CD4-positive, alpha-beta T cell treated with Interleukin-6 at 100 ng/mL for 8 hours (primary cell): ENCODE results near the gene KNDC1.
"Not testable (repeated sequence)": the region's sequence is repeated elsewhere in the genome, so short reads cannot be mapped to it uniquely, and the experiment has no call there.

ENCODE experiments used
- DNase-seq: peaks from one replicate; pipeline ENCODE4 v3.0.0-alpha.2; 2020; ENCODE audit warnings: mixed read lengths, low spot score

The KNDC1 gene

DNA sequence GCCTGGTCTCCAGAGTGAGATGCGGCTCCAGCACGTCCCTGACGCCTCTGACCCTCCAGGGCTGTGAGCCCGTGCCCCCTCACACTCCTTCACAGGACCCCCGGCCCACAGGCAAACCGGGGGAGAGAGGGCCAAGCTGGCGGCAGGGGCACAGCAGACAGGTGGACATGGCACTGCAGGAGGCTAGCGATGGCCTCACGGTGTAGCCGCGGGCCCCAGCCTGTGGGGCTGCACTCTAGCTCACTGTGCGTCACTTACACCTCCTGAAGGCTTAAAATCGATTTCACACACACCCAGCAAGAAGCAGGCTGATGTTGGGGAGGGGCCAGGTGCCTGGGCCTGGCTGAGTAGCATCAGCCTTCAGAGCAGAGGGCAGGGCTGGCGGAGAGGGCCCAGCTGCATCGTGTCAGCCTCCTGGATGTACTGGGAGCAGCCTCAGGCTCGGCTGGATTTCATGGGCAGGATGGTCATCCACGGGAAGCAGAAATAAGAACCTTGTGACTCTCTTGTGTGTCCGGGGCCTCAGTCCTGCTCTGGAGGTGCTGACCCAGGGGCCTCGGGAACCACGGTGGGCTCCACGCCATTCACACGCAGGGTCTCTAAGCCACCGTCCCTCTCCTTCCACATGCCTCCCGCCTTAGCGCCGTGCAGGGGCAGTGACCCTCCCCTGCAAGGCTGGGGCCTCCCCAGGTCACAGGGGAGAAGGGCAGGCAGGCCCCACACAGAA, 19.4 kb upstream of the KNDC1 start:
- no peak for DNase-seq

DNA sequence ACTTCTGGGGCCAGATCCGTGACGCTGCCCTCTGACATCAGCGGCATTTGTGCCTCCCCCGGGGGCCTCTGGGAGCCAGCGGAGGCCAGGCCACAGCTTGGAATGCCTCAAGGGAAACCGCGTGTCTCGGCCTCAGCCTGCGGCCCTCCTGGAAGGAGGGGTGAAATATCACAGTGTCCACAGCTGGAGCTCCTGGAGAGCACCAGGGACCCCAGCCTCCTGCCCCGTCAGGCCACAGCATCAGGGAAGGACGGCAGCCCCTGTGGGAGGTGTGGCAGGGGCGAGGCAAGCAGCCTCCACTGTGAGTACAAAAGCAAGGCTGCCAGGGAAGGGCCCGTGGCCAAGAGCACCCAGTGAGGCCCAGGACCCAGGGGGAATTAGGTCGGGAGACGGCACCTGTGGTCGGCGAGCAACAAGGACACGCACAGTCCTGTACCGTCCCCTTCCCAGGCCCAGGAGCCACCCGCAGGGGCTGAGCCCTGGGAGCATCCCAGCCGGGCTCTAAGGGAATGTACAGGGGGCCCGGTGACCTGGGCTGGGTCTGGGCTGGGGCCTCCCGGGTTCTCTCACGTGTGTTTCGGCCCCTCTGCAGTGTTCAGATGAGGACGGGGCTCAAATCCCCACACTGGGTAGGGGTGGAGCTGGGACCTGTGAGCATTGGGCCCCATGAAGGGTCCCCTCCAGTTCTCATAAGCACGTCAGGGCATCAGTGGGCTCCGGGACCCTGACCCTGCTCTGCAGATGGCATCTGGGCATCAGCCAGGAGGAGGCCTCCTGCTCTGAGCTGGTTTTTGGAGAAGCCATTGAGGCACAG, 18.7 kb upstream of the KNDC1 start:
- DNase-seq = no peak

DNA sequence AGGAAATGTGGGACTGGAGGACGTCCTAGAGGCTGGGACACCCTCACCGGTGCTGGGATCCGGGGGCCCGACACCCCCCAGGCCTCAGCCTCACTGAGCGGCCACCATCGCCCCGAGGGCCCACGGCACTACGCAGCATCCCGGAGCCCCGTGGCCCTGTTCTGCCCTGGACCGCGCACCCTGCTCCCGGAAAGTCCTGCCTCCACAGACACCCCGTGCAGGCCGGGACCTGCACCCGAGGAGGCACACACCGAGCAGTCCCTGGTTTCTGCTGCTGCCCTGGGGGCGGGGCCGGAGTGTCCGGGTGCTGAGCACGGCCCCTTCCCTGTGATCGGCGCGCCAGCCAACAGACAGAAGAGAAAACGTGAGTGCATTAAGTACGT, 18.1 kb upstream of the KNDC1 start:
- no peak for DNase-seq

DNA sequence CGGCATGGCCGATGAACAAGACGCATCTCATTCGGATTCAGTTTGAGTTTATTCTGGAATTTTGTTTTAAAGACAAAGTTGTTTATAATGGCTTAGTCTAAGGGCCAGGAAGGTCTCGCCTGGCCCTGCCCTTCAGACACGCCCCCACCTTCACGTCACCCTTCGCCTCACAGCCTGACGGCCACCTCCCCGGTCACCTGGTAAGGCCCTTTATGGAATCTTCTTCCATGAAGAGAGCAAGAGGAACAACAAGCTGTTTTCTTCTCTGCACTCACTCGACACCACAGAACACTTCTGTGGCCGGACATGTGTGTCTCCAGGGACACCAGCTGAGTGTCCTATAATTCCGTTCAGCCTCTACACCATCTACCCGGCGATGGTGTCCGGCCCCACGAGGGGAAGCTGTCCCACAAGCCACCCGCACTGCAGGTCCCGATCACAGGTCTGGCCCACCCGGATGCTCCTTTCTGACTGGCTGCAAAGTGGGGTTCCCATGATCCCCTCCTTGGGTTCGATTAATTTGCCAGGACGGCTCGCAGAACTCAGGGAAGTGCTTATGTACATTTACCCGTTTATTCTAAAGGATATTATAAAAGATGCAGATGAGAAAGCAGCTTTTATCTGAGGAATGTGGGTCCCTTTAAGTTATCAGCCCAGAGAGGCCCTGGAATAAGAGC, 17.4 kb upstream of the KNDC1 start:
- no peak for DNase-seq

DNA sequence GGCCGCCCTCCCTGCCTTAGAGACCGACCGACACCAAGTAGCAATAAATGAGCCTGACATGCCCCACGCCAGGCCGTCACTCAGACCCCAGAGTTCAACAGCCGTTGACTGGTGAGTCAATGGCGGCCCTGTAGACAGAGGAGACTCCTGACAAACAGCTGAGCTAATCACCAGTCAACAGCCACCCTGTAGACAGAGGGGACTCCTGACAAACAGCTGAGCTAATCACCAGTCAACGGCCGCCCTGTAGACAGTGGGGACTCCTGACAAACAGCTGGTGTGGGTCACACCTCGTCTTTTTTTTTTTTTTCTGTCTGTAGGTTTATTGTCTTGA, 16.9 kb upstream of the KNDC1 start:
- DNase-seq = no peak

DNA sequence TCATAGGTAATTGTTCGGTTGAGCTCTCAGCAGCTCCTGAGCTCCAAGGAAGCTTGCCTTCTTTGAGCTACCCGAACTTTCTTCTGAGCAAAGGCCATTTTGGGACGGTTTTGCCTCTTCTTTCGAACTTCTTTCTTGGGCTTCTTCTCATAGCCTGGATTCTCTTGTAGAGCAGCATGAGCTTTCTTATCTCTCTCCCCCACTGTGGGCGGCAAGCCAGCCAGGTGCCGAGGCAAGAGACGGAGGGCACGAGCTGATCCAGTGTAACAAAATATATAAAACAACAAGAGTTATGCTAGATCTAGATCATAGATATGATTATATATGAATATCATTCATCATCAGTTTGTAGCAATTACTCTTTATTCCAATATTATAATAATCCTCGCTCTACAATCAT, 16.5 kb upstream of the KNDC1 start:
- no peak for DNase-seq

DNA sequence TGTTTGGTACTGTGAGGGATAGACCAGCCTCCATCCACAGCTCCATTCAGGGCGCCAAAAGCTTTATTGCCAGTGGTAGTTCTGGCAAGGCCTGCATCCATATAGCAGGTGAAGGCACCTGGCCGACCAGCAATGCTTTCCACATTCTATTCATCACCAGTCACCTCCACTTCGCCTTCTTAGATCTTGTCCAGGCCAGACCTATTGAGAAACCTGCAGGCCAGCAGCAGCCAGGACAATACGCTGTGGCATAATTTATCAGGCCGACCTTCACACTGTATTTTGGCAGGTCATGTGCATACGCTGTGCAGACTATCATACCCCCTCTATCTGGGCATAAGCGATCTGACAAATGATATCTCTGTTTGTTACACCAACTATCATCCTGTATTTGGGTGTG, 15.2 kb upstream of the KNDC1 start:
- DNase-seq = no peak

DNA sequence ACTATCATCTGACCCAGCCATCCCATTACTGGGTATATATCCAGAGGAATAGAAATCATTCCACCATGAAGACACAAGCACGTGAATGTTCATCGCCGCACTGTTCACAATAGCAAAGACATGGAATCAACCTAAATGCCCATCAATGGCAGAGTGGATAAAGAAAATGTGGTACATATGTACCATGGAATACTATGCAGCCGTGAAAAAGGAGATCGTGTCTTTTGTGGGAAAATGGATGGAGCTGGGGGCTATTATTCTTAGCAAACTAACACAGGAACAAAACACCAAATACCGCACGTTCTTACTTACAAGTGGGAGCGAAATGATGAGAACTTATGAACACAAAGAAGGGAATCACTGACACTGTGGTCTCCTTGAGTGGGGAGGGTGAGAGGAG, 9.8 kb upstream of the KNDC1 start:
- DNase-seq = no peak

DNA sequence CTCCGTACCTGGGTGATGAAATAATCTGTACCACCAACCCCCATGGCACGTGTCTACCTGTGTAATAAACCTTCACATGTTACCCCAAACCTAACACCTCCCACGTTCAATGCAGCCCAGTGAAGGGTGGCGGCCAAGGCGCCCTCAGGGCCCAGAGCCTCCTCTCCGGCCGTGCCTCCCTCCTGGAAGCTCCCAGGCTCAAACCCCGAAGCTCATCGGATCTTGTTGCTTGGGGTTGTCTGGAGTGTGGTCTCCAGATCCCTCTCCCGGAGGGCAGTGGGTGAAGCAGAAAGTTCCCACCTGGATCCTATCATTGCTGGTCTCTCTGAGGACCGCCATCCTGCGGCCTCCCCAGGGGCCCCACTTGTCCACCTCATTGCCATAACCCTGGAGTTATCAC, 9.4 kb upstream of the KNDC1 start:
- DNase-seq = no peak

DNA sequence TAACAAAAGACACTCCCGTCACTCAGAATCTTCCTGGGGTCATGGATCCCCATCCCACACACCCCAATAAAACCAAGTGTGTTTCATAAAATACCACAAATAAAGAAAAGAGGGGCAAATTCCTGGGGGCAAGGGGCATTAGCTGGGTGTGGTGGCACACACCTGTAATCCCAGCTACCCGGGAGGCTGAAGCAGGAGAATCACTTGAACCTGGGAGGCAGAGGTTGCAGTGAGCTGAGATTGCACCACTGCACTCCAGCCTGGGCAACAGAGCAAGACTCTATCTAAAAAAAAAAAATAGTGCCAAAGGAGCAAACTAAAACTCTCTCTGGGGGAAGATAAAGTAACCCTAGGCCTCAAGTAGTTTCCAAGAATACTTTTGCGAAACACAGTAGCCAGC, 8.9 kb upstream of the KNDC1 start:
- DNase-seq = not testable (repeated sequence)

DNA sequence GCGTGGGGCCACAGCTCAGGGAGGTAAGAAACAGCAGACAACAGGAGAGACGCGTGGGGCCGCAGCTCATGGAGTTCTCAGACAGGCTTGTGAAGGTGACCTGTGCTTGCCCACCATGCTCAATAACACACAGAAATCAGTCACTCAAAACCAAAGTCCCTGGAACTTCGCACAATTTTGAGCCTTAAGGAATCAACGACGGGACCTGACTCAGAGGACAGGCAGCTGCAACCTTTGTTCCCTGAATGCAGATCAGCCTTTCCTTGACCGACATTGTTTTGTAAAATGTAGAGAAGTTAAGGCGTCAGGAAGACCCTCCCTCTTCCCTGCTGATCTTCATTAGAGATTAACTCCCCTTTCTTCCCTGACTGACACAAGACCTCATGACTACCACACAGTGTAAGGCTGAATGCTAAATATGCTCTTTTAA, 8.5 kb upstream of the KNDC1 start:
- DNase-seq = no peak

DNA sequence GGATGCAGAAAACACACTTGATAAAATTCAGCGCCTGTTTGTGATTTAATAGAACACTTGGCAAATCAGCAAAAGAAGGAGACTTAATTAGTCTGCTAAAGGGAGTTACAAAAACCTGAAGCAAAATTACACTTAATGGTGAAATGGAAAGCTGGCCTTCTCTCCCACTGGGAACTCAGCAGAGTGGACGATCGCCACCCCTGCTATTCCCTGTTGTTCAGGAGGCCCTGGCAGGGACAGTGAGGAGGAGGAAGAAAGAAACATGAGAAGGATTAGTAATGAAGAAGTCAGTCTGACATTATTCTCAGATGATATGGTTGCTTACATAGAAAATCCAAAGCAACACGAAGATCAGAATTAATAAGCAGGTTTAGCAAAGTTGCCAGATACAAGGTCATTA, 5.6 kb upstream of the KNDC1 start:
- no peak for DNase-seq

DNA sequence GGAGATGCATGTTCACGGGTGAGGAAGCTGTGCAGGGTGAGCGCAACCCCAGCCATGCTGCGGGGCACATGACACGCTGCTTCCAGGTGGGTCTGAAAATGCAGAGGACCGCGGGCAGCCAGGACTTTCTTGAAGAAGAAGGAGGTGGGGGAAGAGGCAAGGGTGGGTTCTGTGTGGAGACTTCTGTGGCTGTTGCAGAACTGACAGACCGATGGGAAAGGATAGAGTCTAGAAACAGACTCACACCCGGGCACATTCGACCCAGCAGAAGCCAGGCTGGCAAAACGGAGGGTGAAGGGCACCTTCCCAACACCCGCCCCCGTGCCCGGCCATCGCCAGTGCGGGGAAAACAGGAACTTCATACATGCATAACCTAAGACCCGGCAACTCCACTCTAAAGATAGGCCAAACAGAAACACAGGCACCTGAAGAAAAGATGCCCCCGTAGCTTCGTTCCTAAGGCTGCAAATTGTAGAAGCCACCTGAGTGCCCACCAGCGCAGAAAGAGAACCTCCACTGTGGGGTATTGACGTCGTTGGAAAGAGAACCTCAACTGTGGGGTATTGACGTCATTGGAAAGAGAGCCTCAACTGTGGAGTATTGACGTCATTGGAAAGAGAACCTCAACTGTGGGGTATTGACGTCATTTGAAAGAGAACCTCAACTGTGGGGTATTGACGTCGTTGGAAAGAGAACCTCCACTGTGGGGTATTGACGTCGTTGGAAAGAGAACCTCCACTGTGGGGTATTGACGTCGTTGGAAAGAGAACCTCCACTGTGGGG, 4.8 kb upstream of the KNDC1 start:
- no peak for DNase-seq

DNA sequence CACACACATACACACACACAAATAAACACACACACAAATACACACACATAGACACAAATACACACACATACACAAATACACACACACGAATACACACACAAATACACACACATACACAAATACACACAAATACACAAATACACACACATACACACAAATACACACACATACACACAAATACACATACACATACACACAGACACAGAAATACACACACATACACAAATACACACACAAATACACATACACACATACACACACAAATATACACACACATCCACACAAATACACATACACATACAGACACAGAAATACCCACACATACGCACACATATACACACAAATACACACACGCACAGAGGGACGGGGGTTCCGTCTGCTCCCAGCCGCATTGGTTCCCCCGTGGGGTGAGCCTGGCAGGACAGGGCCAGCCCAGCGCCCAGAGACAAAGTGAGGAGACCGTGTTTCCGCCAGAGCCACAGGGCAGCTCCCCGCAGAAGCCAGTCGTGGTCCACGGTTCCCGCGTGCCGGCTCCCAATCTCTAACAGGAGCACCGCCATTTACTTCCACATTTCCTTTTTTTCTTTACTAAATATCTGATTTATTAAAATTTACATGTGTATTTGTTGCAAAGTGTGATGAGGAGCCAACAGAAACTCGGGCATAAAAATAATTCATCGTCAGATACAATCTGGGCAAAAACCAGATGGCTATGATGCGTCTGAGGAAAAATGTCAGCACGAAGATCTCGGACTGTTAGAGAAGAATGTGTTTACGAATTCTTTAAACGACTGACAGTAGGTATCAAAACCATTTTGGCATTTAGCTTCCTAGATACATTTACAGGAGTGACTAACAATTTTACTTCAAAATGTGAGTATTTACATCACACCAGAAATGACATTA, 3.1 kb upstream of the KNDC1 start:
- no peak for DNase-seq

DNA sequence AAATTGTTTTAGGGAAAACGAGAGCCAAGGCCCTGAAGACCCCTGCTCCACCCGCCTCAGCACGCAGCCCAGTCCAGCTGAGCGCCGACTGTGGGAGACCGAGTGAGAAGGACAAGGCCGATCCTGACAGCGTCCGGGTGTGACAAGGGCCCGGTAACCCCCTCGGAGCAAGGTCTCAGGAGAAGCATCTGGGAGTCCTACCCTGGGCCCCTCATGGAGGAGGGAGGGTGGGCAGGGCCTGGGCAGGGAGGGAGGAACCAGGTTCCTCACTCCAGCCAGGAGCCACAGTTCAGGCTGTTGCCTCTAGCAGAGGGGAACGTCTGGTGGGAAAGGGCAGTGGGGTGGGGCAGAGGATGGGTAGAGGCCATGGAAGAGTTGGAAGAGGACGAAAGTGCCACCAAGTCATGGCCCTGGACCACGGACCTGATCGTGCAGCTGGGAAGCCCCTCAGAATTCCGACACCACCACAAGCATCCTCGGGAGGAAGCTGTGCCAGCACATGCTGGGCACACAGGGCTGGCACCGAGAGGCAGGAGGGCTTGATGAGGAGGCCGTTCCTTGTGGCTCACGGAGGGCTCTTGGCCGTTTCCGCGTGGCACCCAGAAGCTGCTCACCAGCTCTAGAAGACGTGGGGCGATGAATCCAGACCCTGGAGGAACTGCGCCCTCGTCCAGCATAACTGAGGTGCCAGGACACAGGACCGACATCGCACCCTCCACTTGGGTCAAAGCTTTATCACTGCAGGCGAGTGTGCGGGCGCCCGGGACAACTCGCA, 2.2 kb upstream of the KNDC1 start:
- DNase-seq = no peak

DNA sequence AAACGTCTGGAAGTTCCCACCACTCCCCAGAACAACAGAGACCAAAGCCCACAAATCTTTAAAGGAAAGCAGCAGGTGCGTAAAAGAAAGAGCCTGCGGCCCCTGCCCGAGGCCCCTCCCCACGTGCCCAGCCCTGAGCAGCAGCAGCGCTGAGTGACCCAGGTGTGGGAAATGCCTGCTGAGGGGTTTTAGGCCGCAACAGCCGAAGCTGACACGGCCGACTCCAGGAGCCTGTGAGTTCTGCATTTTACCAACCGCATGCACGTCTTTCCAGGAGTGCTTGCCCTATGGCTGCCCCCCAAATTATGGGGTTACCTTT, 1.6 kb upstream of the KNDC1 start:
- no peak for DNase-seq

DNA sequence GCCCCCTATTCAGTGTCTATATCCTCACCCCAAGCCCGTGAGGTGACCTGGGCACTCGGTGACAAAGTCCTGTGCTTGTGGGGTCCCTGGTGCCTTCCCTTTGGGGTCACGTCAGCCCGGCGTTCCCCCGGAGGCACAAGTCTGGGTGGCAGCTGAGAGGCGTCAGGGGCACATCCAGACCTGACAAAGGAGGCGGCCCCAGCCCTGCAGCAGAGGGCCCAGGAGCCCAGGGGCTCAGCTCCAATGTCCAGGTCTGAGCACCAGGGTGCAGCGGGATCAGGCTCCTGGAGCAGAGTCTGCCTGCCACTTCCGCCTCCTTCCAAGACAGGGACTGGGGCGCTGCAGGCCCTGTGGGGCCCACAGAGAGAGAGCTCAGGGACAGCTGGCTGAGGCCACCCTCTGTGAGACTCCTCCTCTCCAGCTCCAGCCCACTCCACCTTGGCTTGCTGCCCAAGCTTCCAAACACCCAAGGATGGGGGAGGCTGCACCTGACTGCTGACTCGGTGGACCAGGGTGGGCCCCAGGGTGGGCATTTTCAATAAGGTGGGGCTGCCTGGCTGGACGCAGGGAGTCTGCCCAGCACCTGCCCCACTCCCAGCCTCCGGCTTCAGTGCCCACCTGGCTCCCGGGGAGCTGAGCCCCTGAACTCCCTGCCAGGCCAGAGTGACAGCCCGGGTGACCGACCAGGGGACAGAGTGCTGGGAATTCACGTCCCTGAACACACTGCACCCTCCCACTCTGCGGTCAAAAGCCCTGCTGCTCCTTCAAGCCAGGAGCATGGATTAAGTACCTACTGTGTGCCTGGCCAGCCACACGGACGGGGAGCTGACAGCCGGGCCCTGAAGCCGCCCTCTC, 1.0 kb upstream of the KNDC1 start:
- DNase-seq = no peak

DNA sequence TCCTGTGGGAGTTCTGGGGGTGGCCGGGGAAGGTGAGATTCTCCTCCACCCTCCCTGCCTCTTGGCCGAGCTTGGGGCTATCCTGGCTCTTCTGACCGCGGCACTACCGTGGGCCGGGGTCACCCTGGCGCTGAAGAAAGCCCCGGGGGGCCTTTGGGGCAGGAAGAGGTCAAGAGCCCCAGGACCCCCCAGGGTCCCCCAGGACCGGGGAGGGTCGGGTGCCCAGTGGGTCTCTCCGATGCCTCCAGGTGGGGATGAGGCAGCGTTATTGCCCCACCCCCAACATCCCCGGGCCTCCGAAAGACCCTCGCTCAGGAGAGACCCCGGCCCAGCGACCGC, 439 bp upstream of the KNDC1 start:
- no peak for DNase-seq

DNA sequence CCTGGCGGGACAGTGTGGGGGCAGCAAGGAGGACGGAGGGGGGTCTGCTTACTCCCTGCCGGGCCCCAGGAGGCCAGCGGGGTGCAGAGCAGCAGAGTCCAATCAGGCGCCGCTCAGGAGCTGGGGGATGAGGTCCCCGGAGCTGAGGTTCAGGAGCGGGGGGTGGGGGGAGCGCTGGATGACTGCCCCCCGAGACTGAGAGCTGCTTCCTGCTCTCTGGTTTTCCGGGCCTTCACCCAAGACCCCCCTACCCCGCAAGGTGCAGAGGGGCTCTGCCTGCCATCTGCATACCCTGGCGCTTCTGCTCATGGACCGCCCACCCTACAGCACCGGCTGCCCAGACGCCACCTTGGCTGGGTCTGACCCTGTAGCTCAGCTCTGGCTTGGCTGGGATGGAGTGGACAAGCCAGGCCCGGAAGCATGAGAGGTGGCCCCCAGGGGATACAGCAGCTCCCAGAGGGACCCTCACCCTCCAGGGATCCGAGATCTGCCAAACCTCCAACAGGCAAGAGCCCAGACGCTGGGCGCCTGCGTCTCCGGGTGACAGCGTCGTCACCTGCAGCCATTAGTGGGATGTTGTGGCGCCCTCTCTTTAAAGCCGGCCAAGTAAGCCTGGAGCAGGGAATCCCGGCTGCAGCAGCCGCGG, 930 bp downstream of the KNDC1 start:
- no peak for DNase-seq
